K562 (cell line): Measurements from ENCODE around the gene TRIM23. TPM values are rescaled to one million over a fixed set of nuclear protein-coding genes. Genes with fewer than 3 reads are reported as not detected.

Experiments
- ATAC-seq: fragments of 200-7000 bp; cut with Tn5 transposase; 3 replicates; pipeline ENCODE4 v1.9.1; 2020; ENCODE audit warnings: moderate library complexity
- BruUV-seq: library from RNA; stranded (reverse); fragments of 400-500 nt; replicated peaks from 2 replicates; lab custom pipeline; 2021; lab: Mats Ljungman, UMichigan
- CTCF ChIA-PET: fragments of 300-600 bp; formaldehyde crosslinking; extraction: SDS; loops from one replicate; lab custom pipeline; 2021; ENCODE audit warnings: low intra/inter-chr PET ratio; lab: Yijun Ruan, JAX
- POLR2A ChIA-PET: fragments of 300-600, 350-650 bp; sonication (Branson Sonifier 250); formaldehyde crosslinking; extraction: SDS; loops from one replicate; lab custom pipeline; 2021; ENCODE audit warnings: antibody characterized with exemption, inconsistent platforms; lab: Yijun Ruan, JAX
- DNase-seq, 4 experiments: peaks; one replicate each; pipeline versions ENCODE4 v3.0.0 to v3.0.0-alpha.2; 2011 to 2018; ENCODE audit warnings: low spot score in 3 of 4, mixed read lengths in 3 of 4; ENCODE audit errors: extremely low read depth in 1 of 4
- FAIRE-seq: peaks from 2 replicates; lab custom pipeline; 2011; peaks lifted over from hg19 to GRCh38; lab: Jason Lieb, UNC
- H2AFZ ChIP-seq: 2 replicates; pipeline ENCODE4 v1.6.0; 2011; ENCODE audit warnings: low read depth, low read length, control low read depth, inconsistent platforms
- H3K27ac ChIP-seq: fragments of 200-600 bp; 3 replicates; pipeline ENCODE4 v1.8.0; 2011; ENCODE audit warnings: low read depth, mild to moderate bottlenecking, control low read depth, inconsistent platforms, low read length, moderate library complexity, mixed read lengths; ENCODE audit errors: extremely low read depth
- H3K27me3 ChIP-seq, 2 experiments: fragments of 300-600 bp in 1 of 2; 2 replicates in 1 of 2; 3 replicates in 1 of 2; pipeline versions ENCODE4 v1.6.0 to v1.8.0; 2011; ENCODE audit warnings: inconsistent platforms in 2 of 2, low read length in 2 of 2, mild to moderate bottlenecking in 1 of 2, mixed read lengths in 1 of 2, moderate library complexity in 1 of 2; ENCODE audit not compliant: control insufficient read depth in 2 of 2, insufficient read depth in 2 of 2
- H3K36me3 ChIP-seq: fragments of 300-600 bp; 3 replicates; pipeline ENCODE4 v1.8.0; 2011; ENCODE audit warnings: mild to moderate bottlenecking, low read length, inconsistent platforms; ENCODE audit not compliant: control insufficient read depth, insufficient read depth
- H3K4me1 ChIP-seq, 2 experiments: fragments of 200-600 bp in 1 of 2; replicated peaks in 1 of 2; 2 replicates in 1 of 2; 3 replicates in 1 of 2; pipeline versions ENCODE4 v1.5.1 to v1.8.0; 2011; ENCODE audit warnings: inconsistent platforms in 2 of 2, low read length in 2 of 2, mild to moderate bottlenecking in 1 of 2, mixed read lengths in 1 of 2, moderate library complexity in 1 of 2; ENCODE audit not compliant: control insufficient read depth in 2 of 2, insufficient read depth in 2 of 2
- H3K4me2 ChIP-seq: 2 replicates; pipeline ENCODE4 v1.6.1; 2011; ENCODE audit warnings: low read length, control low read depth, inconsistent platforms, mixed read lengths; ENCODE audit not compliant: insufficient read depth
- H3K4me3 ChIP-seq: fragments of 200-600 bp; sonication (generic), shearing (Covaris generic); 2 replicates; pipeline ENCODE4 v1.5.1; 2016; ENCODE audit warnings: control low read depth, inconsistent platforms
- H3K79me2 ChIP-seq: fragments of 200-600 bp; 3 replicates; pipeline ENCODE4 v1.8.0; 2011; ENCODE audit warnings: low read length, inconsistent platforms; ENCODE audit not compliant: control insufficient read depth, insufficient read depth
- H3K9ac ChIP-seq, 2 experiments: 2 replicates each; pipeline versions ENCODE4 v1.6.0 to v1.6.1; 2011; ENCODE audit warnings: low read depth in 2 of 2, low read length in 2 of 2, control low read depth in 1 of 2, inconsistent platforms in 1 of 2, mild to moderate bottlenecking in 1 of 2, mixed read lengths in 1 of 2; ENCODE audit not compliant: insufficient read depth in 1 of 2
- H3K9me1 ChIP-seq: one replicate; pipeline ENCODE4 v1.6.0; 2011; ENCODE audit warnings: inconsistent platforms, mild to moderate bottlenecking, low read length, moderate library complexity; ENCODE audit not compliant: control insufficient read depth, insufficient read depth
- H3K9me3 ChIP-seq: replicated peaks from 2 replicates; pipeline ENCODE4 v1.5.1; 2011; ENCODE audit warnings: low read depth, low read length, inconsistent platforms; ENCODE audit not compliant: control insufficient read depth, insufficient read depth
- H4K20me1 ChIP-seq: replicated peaks from 2 replicates; pipeline ENCODE4 v1.6.1; 2011; ENCODE audit warnings: low read length, inconsistent platforms, mixed read lengths; ENCODE audit not compliant: control insufficient read depth, insufficient read depth
- BCOR ChIP-seq: fragments of 450-650 bp; IDR thresholded peaks from 2 replicates; pipeline ENCODE4 v1.6.1; 2016
- C11orf30 ChIP-seq: fragments of 450-650 bp; IDR thresholded peaks from 2 replicates; pipeline ENCODE4 v1.6.1; 2016; ENCODE audit warnings: low read depth, mild to moderate bottlenecking
- MAFF ChIP-seq: IDR thresholded peaks from 2 replicates; pipeline ENCODE4 v1.6.1; 2012; ENCODE audit warnings: low read length, improper control_type of control experiment
- NFE2L1 ChIP-seq: fragments of 450-650 bp; IDR thresholded peaks from 2 replicates; pipeline ENCODE4 v1.6.1; 2016; ENCODE audit warnings: missing genetic modification characterization, low read depth, mild to moderate bottlenecking, missing compliant biosample characterization, moderate library complexity, borderline replicate concordance
- NR1H2 ChIP-seq: sonication (generic); formaldehyde crosslinking; IDR thresholded peaks from 2 replicates; pipeline ENCODE4 v1.4.0; 2020; ENCODE audit warnings: mild to moderate bottlenecking, missing genetic modification reagents
- ZNF146 ChIP-seq: IDR thresholded peaks from one replicate; pipeline ENCODE4 v1.6.1; 2018; ENCODE audit warnings: missing compliant biosample characterization; ENCODE audit not compliant: unreplicated experiment
- ZNF197 ChIP-seq: fragments of 200-800 bp; sonication (Bioruptor generic); IDR thresholded peaks from 2 replicates; pipeline ENCODE4 v1.6.1; 2016; ENCODE audit warnings: low read depth, missing genetic modification characterization, missing compliant biosample characterization
- ZNF316 ChIP-seq: fragments of 450-650 bp; IDR thresholded peaks from 2 replicates; pipeline ENCODE4 v1.6.1; 2016
- WGBS: fragments of 100-300 bp; shearing (Covaris generic); methylation state at CpG from one replicate; pipeline ENCODE4 v1.1.6; 2016; ENCODE audit warnings: low coverage, mixed read lengths; ENCODE audit not compliant: insufficient coverage; ENCODE audit errors: missing lambda C conversion rate; 5-methylcytosine and 5-hydroxymethylcytosine counted together
- in situ Hi-C: fragments of 300-500 bp; cut with MboI; formaldehyde crosslinking; loops from 4 replicates; pipeline ENCODE4 v1.15.0; 2018; ENCODE audit warnings: inconsistent platforms, mixed read lengths
- intact Hi-C: fragments of 100-400 bp; cut with micrococcal nuclease; formaldehyde crosslinking; loops from 2 replicates; pipeline ENCODE4 v1.14.2; 2022
- polyA plus RNA-seq, 8 experiments: library from polyadenylated mRNA; depleted of rRNA in 4 of 8; stranded (reverse) in 5 of 8; unstranded in 3 of 8; fragments of >200 nt; fragmentation: Nextera tagmentation in 2 of 8; fragmentation: Illumina TruSeq in 1 of 8; extraction: Ambion mirVana in 2 of 8; extraction: Trizol in 1 of 8; gene quantifications; 2 replicates each; pipeline versions ENCODE4 v1.2.1 to v1.2.3, GENCODE V29; 2011 to 2014; ENCODE audit warnings: inconsistent platforms in 1 of 8, missing spikeins in 1 of 8
- total RNA-seq, 7 experiments: library from RNA; depleted of rRNA in 6 of 7; stranded (reverse); fragments of >200 nt in 6 of 7; fragmentation: Illumina TruSeq in 2 of 7; extraction: Trizol in 2 of 7; gene quantifications; 2 replicates each; pipeline versions ENCODE4 v1.2.1 to v1.2.3, GENCODE V29; 2011 to 2021; ENCODE audit warnings: low replicate concordance in 1 of 7
- TF ChIP-seq, protein P1 (sequence below): sonication (generic); formaldehyde crosslinking; IDR thresholded peaks from 2 replicates; pipeline ENCODE4 v1.8.0; 2022; ENCODE audit warnings: mild to moderate bottlenecking, missing genetic modification reagents

The TRIM23 gene
- total and polyA plus RNA-seq, 9 of the 15 experiments (the other 6 are each of a cell fraction or from before 2014, with no cell fraction given), result 2.4 to 8.5 (median 4.9) TPM

DNA sequence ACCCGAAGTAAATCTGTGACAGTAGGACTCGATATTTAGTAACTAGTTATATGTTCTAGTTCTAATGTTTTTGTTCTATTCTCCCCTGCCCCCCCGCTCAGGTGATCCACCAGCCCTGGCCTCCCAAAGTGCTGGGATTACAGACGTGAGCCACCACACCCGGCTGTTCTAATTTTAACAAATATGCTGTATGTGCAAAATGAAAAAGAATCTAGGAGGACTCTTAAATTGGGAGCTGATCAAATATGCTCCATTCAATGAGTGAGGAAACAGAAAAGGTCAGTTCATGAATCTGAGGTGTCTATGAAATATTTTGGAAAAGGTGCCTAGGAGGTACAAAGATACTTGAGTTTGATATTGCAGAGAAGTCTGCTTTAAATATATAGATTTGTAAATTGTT lies 78.0 kb downstream of the TRIM23 start:
- TF ChIP-seq MAFF (peak; percentile 39; the same call in 1 of the 2 replicates), ZNF316 (peak; percentile 49; the same call in 1 of the 2 replicates), NFE2L1 (tag) (no peak), C11orf30 (peak; percentile 54; the same call in 1 of the 2 replicates), BCOR (no peak)
- no peak for DNase-seq
- FAIRE-seq, result no peak
- Histone ChIP-seq H3K27me3 (no peaks in the 10 kb centered on the region), H3K36me3 (peaks cover 73% of the 10 kb centered on the region), H3K9me1 (no peaks in the 10 kb centered on the region), H3K4me2 (no peak overlapping the region), H3K27ac (no peak overlapping the region), H3K9ac (no peak overlapping the region), H3K79me2 (no peaks in the 10 kb centered on the region), H3K4me3 (no peak overlapping the region), H3K9me3 (no peaks in the 10 kb centered on the region), H2AFZ (no peak overlapping the region), H3K4me1 (no peaks in the 10 kb centered on the region; a peak in 1 of 5 replicates), H4K20me1 (no peaks in the 10 kb centered on the region)
- CTCF ChIA-PET, result no interaction called here
- in situ Hi-C loops (no loop called here), intact Hi-C loops (no loop called here)
- no peak for ATAC-seq
- POLR2A ChIA-PET, result interaction anchor here (0.7 to 1.9 kb wide), 4 partner anchors 10 to 23 kb away, joined by 3 to 7 read pairs (median 4); partner anchors contain the start of genes CENPK and PPWD1
- no TSS peak for BruUV-seq
- WGBS, result 91% methylated on average over 5 of the region's 5 CpGs

DNA sequence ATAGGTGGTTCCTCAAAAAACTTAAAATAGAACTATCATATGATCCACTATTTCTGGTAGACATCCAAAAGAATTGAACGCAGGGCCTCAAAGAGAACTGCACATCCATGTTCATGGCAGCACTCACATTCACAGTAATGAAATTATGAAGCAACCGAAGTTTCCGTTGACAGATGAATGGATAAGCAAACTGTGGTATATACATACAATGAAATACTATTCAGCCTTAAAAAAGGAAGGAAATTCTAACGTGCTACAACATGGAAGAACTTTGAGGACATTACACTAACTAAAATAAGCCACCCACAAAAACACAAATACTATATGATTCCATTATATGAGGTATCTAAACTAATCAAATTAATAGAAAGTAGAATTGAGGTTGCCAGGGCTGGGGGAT lies 79.7 kb downstream of the TRIM23 start:
- in situ Hi-C loops, result no loop called here
- no peaks in the 10 kb centered on the region for H3K27me3 ChIP-seq
- H3K4me3 ChIP-seq, result no peak overlapping the region
- H3K4me1 ChIP-seq, result peaks cover 0 to 10% of the 10 kb centered on the region in 2 experiments; a peak in 2 of 5 replicates
- ATAC-seq (no peak), DNase-seq (no peak), FAIRE-seq (no peak)
- BruUV-seq, result no TSS peak
- no peaks in the 10 kb centered on the region for H4K20me1 ChIP-seq
- H3K4me2 ChIP-seq, result no peak overlapping the region
- intact Hi-C loops, result no loop called here
- H3K9ac ChIP-seq, result no peak overlapping the region
- H2AFZ ChIP-seq, result no peak overlapping the region
- ChIA-PET CTCF (no interaction called here), POLR2A (interaction anchor here (0.7 to 1.5 kb wide), 4 partner anchors 8 to 261 kb away, joined by 3 to 4 read pairs (median 4); partner anchors contain the start of genes CENPK and PPWD1)
- H3K79me2 ChIP-seq, result no peaks in the 10 kb centered on the region
- TF ChIP-seq, protein P1, sequence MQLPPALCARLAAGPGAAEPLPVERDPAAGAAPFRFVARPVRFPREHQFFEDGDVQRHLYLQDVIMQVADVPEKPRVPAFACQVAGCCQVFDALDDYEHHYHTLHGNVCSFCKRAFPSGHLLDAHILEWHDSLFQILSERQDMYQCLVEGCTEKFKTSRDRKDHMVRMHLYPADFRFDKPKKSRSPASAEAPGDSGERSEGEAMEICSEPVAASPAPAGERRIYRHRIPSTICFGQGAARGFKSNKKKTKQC (CRISPR knock-in tag), result no peak
- TF ChIP-seq NR1H2 (CRISPR knock-in tag), result no peak
- peak; percentile 9 for TF ChIP-seq ZNF146 (CRISPR knock-in tag)
- no peak for TF ChIP-seq ZNF197
- H3K27ac ChIP-seq, result no peak overlapping the region
- WGBS, result 92% methylated on average over 4 of the region's 4 CpGs
- H3K9me1 ChIP-seq, result no peaks in the 10 kb centered on the region
- H3K36me3 ChIP-seq, result peaks cover 74% of the 10 kb centered on the region
- H3K9me3 ChIP-seq, result no peaks in the 10 kb centered on the region
